Measurements from ENCODE around the gene LPP. TPM values are rescaled to one million over a fixed set of nuclear protein-coding genes. Genes with fewer than 3 reads are reported as not detected.

Gene LPP
- total and polyA plus RNA-seq, 4 donors: 11.1 to 219 (median 66.5) TPM

DNA sequence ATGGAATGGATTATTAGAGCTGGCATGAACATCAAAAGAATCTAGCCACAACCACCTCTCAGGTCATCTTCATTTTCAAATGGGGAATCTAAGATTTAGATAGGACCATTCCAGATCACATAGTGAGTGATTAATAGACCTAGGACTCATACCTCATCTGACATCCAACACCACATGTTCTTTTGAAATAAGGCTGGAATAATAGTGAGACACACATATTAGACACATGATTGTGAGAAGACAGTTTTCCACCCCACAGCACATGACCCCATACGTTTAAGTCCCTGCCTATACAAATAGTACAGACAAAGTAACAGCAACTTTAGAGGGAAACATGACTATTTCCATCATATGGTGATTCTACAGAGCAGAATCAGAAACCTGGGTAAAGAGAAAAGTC, 673.1 kb downstream of the LPP start:
- no peaks in the 10 kb centered on the region for H3K36me3 ChIP-seq (ENCODE audit: control insufficient read depth in 4 of 4, insufficient read depth in 4 of 4, low read length in 4 of 4)
- TF ChIP-seq, protein P1, sequence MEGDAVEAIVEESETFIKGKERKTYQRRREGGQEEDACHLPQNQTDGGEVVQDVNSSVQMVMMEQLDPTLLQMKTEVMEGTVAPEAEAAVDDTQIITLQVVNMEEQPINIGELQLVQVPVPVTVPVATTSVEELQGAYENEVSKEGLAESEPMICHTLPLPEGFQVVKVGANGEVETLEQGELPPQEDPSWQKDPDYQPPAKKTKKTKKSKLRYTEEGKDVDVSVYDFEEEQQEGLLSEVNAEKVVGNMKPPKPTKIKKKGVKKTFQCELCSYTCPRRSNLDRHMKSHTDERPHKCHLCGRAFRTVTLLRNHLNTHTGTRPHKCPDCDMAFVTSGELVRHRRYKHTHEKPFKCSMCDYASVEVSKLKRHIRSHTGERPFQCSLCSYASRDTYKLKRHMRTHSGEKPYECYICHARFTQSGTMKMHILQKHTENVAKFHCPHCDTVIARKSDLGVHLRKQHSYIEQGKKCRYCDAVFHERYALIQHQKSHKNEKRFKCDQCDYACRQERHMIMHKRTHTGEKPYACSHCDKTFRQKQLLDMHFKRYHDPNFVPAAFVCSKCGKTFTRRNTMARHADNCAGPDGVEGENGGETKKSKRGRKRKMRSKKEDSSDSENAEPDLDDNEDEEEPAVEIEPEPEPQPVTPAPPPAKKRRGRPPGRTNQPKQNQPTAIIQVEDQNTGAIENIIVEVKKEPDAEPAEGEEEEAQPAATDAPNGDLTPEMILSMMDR (IDR thresholded peaks at IDR 0.05; ENCODE audit: control extremely low read depth, extremely low read depth): no peak
- no peaks in the 10 kb centered on the region for H3K27me3 ChIP-seq (ENCODE audit: control insufficient read depth in 3 of 3, insufficient read depth in 3 of 3, low read length in 2 of 3)
- H3K4me3 ChIP-seq: no peak overlapping the region
- peaks cover 0 to 12% (median 3%) of the 10 kb centered on the region in 5 donors for H3K4me1 ChIP-seq (ENCODE audit: control insufficient read depth in 5 of 5, insufficient read depth in 5 of 5, low read length in 5 of 5)
- DNase-seq (no peak), ATAC-seq (ENCODE audit: insufficient read depth, low FRiP score) (no peak)
- H3K9me3 ChIP-seq (ENCODE audit: control insufficient read depth in 4 of 4, insufficient read depth in 3 of 4, low read length in 3 of 4): no peaks in the 10 kb centered on the region
- no peak overlapping the region for H3K9ac ChIP-seq (ENCODE audit: insufficient read depth in 1 of 2, low read length in 2 of 2)
- H3K27ac ChIP-seq (ENCODE audit: low read depth in 1 of 2, low read length in 1 of 2): no peak overlapping the region
- WGBS, 2 donors: 86 to 90% methylated on average over 1 of the region's 1 CpG

DNA sequence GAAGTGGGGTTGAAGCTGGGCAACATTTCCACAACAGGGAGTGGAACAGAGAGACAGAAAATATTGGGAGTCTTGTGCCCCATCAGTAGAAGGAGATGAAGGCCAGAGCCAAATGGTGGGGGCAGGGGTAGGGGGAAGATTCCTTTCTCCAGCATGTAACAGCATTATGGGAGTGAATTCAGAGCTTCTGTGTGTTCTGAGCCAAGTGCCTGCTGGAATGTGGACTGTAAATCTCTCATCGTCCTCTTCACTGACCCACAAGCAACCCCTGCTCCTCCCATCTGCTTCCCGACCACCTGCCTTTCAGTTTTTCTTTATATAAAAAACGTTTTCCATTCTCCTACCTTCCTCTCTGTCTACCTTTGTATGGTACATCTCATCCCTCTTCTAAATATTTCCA, 673.6 kb downstream of the LPP start:
- Histone ChIP-seq H3K9me3 (ENCODE audit: control insufficient read depth in 4 of 4, insufficient read depth in 3 of 4, low read length in 3 of 4) (no peaks in the 10 kb centered on the region), H3K4me1 (ENCODE audit: control insufficient read depth in 5 of 5, insufficient read depth in 5 of 5, low read length in 5 of 5) (peaks cover 0 to 8% (median 5%) of the 10 kb centered on the region in 5 donors), H3K36me3 (ENCODE audit: control insufficient read depth in 4 of 4, insufficient read depth in 4 of 4, low read length in 4 of 4) (no peaks in the 10 kb centered on the region), H3K4me3 (no peak overlapping the region), H3K27me3 (ENCODE audit: control insufficient read depth in 3 of 3, insufficient read depth in 3 of 3, low read length in 2 of 3) (no peaks in the 10 kb centered on the region), H3K27ac (ENCODE audit: low read depth in 1 of 2, low read length in 1 of 2) (no peak overlapping the region), H3K9ac (ENCODE audit: insufficient read depth in 1 of 2, low read length in 2 of 2) (no peak overlapping the region)
- ATAC-seq (ENCODE audit: insufficient read depth, low FRiP score) (no peak), DNase-seq (peak; percentile 14 to 47 (median 27))
- TF ChIP-seq, protein P1 (IDR thresholded peaks at IDR 0.05; ENCODE audit: control extremely low read depth, extremely low read depth): no peak
- 62 to 72% methylated on average over 3 of the region's 3 CpGs for WGBS, 2 donors

DNA sequence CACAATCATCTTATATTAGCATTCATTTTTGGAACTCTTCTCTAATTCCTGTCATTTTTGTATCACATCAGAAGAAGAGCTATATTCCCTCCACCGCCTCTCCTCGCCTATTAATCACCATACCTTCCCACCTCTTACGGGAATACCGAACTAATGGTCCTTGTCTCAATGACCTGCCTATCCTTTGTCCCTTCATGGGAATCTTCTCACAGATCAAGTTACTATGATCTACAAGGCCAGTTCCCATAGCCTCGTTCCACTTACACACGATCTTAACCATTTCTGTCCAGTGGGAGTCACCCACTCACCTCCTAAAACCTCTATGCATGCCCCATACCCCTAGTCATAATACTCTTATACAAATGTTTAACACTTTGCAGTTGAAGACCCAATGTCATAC, 675.2 kb downstream of the LPP start:
- no peak overlapping the region for H3K4me3 ChIP-seq

More for the DNA sequence above, 675.2 kb downstream of the LPP start:
- Histone ChIP-seq H3K27ac (ENCODE audit: low read depth in 1 of 2, low read length in 1 of 2) (no peak overlapping the region), H3K9ac (ENCODE audit: insufficient read depth in 1 of 2, low read length in 2 of 2) (no peak overlapping the region), H3K36me3 (ENCODE audit: control insufficient read depth in 4 of 4, insufficient read depth in 4 of 4, low read length in 4 of 4) (no peaks in the 10 kb centered on the region), H3K27me3 (ENCODE audit: control insufficient read depth in 3 of 3, insufficient read depth in 3 of 3, low read length in 2 of 3) (no peaks in the 10 kb centered on the region), H3K4me1 (ENCODE audit: control insufficient read depth in 5 of 5, insufficient read depth in 5 of 5, low read length in 5 of 5) (peaks cover 3 to 11% (median 5%) of the 10 kb centered on the region in 5 donors), H3K9me3 (ENCODE audit: control insufficient read depth in 4 of 4, insufficient read depth in 3 of 4, low read length in 3 of 4) (no peaks in the 10 kb centered on the region)
- TF ChIP-seq, protein P1 (IDR thresholded peaks at IDR 0.05; ENCODE audit: control extremely low read depth, extremely low read depth): no peak
- ATAC-seq (ENCODE audit: insufficient read depth, low FRiP score): no peak
- DNase-seq: no peak
- 94 to 95% methylated on average over 6 of the region's 6 CpGs for WGBS, 2 donors
